ENCODE data around the gene OPRL1.

OPRL1 gene

DNA sequence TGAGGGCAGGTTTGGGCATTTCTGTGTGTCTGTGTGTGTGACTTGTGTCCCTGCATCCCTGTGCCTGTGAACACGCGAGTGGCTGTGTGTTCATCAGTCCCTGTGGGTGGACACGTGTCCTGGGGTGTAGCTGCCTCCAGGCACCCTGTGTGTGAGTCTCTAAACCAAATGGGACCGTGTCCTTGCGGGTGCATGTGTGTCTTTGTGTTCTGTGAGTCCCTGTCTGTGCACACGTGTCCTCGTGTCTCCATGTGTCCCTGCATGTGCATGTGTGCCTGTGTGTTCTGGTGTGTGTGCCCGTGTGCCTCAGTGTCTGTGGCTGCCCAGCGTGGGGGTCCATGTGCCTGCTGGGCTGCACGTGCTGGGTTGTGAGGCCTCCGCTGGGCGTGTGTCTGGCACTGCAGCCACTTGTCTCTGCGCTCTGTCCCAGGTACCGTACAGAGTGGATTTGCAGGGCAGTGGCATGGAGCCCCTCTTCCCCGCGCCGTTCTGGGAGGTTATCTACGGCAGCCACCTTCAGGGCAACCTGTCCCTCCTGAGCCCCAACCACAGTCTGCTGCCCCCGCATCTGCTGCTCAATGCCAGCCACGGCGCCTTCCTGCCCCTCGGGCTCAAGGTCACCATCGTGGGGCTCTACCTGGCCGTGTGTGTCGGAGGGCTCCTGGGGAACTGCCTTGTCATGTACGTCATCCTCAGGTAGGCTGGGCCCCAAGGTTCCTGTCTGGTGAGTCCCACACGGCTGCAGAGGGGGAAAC is 12.6 kb downstream of the OPRL1 start (continued):
- TF ChIP-seq, protein P1, sequence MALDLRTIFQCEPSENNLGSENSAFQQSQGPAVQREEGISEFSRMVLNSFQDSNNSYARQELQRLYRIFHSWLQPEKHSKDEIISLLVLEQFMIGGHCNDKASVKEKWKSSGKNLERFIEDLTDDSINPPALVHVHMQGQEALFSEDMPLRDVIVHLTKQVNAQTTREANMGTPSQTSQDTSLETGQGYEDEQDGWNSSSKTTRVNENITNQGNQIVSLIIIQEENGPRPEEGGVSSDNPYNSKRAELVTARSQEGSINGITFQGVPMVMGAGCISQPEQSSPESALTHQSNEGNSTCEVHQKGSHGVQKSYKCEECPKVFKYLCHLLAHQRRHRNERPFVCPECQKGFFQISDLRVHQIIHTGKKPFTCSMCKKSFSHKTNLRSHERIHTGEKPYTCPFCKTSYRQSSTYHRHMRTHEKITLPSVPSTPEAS (tag by site-specific recombination; IDR thresholded peaks at IDR 0.05), result no peak
- TF ChIP-seq ZBTB44 (tag by site-specific recombination; IDR thresholded peaks at IDR 0.05) (no peak), ZNF48 (tag by site-specific recombination; IDR thresholded peaks at IDR 0.05) (no peak), ZIC2 (tag by site-specific recombination; IDR thresholded peaks at IDR 0.05) (peak; percentile 69), ZBTB49 (tag by site-specific recombination; IDR thresholded peaks at IDR 0.05; ENCODE audit: low read depth) (no peak), ZNF600 (tag by site-specific recombination; IDR thresholded peaks at IDR 0.05) (no peak), REST (tag by site-specific recombination; IDR thresholded peaks at IDR 0.05) (peak; percentile 76), ZNF585B (tag by site-specific recombination; IDR thresholded peaks at IDR 0.05) (no peak), OSR2 (tag by site-specific recombination; IDR thresholded peaks at IDR 0.05) (no peak), ZNF302 (tag by site-specific recombination; IDR thresholded peaks at IDR 0.05; ENCODE audit: low read depth) (no peak), ZNF324 (tag by site-specific recombination; IDR thresholded peaks at IDR 0.05) (no peak), ZNF280D (tag by site-specific recombination; IDR thresholded peaks at IDR 0.05) (no peak)
- TF ChIP-seq, protein P2, sequence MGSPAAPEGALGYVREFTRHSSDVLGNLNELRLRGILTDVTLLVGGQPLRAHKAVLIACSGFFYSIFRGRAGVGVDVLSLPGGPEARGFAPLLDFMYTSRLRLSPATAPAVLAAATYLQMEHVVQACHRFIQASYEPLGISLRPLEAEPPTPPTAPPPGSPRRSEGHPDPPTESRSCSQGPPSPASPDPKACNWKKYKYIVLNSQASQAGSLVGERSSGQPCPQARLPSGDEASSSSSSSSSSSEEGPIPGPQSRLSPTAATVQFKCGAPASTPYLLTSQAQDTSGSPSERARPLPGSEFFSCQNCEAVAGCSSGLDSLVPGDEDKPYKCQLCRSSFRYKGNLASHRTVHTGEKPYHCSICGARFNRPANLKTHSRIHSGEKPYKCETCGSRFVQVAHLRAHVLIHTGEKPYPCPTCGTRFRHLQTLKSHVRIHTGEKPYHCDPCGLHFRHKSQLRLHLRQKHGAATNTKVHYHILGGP (tag by site-specific recombination; IDR thresholded peaks at IDR 0.05), result no peak

Measured in HEK293 (cell line).